ENCODE measurements around the gene MBP. TPM values are rescaled to one million over a fixed set of nuclear protein-coding genes. Genes with fewer than 3 reads are reported as not detected.

The MBP gene
- total and polyA plus RNA-seq, 10 of the 15 experiments (the other 5 are each of a cell fraction or from before 2014, with no cell fraction given): 12.2 to 67.8 (median 42.1) TPM

- TF ChIP-seq CEBPZ (IDR thresholded peaks at IDR 0.05; ENCODE audit: low read depth, low read length): no peak
- TF ChIP-seq MXI1 (IDR thresholded peaks at IDR 0.05; ENCODE audit: low read depth, low read length): no peak
- no peak for TF ChIP-seq SKIL (IDR thresholded peaks at IDR 0.05; ENCODE audit: low read depth, poor library complexity, severe bottlenecking)
Observed at GRCh38 chr18:77101410-77102258, 30.9 kb downstream of the MBP start (continued).

Data from GM12878 (cell line).